HG03520 (cell line): ENCODE measurements around the gene CFLAR.
"Not testable (repeated sequence)": the region's sequence is repeated elsewhere in the genome, so short reads cannot be mapped to it uniquely, and the experiment has no call there.

Experiments used
- ATAC-seq: cut with Tn5 transposase; IDR thresholded peaks from one replicate; pipeline ENCODE4 v1.9.1; 2021; ENCODE audit warnings: mild to moderate bottlenecking, moderate library complexity; ENCODE audit not compliant: unreplicated experiment

CFLAR gene

GRCh38 chr2:201118121-201118960 is 2.4 kb downstream of the CFLAR start:
- peak; percentile 36 for ATAC-seq

DNA sequence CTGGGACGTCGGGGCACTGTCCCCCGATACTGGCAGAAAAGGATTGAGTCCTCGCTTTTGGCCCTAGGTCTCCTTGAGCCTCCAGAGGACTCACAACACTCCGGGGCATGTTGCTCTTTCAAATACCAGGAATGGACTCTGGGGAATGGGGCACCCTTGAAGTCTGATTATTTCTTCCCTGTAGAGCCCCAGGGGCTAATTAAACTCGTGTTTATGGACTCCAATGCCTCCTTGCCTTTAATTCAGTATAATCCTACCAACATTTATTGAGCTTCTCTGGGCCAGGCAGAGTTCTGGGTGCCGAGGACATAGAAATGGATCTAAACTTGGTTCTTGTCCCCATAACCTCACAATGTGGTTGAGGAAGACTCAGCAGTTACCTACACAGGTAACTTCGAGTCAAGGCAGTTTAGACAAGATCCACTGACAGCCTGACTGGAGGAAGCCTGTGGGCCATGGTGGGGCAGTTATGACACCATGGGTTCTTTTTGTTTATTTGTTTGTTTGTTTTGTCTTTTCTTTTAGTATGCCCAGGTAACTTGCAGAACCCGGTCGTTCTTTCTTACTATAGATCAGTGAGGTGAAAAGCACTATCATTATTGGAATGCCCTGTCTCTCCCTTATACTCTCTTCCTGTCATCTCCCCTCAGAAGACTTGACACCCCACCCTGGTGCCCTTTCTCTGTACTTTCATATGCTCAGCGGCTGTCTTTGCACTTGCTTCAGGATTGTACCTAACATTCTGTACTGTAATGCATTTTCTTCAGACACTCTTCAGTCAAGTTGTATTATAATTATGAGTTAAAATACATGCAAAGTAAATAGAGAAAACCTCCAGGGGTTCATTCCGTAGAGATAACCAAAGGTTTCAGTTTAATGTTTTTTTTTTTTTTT is 3.2 kb downstream of the CFLAR start:
- ATAC-seq: peak; percentile 3

GRCh38 chr2:201122276-201122675 is 6.3 kb downstream of the CFLAR start:
- ATAC-seq: no peak

GRCh38 chr2:201126308-201127151 is 10.6 kb downstream of the CFLAR start:
- ATAC-seq: no peak

- ATAC-seq: no peak
Measured at GRCh38 chr2:201127152-201127511, 11.2 kb downstream of the CFLAR start.

DNA sequence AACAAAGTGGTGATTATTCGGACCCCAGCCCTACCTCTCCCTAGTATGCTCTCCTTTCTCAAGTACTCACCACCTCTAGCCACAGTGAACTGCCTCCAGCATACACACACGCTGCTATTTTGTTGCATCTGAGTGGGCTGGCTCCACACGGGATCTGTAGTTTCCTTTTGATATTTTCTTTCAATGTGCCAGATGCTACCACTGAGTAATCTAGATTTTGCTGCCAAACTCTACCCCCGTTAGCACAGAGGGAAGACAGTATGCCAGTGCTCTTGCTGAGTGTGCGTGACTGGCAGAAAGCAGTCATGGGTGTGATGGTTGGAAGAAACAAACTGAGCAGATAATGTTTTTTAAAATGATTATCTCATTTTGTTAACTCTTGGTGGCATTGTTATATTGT is 11.6 kb downstream of the CFLAR start:
- no peak for ATAC-seq

DNA sequence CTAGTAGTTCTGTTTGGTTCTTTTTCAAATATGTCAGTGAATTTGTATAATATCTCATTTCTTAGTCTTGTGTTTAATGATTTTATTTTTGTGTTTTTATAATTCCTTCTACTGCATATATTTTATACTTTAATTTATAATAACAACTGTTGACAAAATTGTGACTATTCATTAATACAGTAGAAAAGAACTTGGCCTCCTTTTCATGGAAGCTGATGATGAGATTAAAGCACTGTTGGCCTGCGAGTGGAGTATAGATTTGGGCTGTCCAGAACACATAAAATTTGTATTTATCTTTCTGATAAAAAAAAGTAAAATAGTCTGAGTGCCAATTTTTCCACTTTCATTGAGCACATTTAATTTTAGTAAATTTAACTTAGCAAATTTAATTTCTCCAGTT is 12.1 kb downstream of the CFLAR start:
- ATAC-seq: no peak

DNA sequence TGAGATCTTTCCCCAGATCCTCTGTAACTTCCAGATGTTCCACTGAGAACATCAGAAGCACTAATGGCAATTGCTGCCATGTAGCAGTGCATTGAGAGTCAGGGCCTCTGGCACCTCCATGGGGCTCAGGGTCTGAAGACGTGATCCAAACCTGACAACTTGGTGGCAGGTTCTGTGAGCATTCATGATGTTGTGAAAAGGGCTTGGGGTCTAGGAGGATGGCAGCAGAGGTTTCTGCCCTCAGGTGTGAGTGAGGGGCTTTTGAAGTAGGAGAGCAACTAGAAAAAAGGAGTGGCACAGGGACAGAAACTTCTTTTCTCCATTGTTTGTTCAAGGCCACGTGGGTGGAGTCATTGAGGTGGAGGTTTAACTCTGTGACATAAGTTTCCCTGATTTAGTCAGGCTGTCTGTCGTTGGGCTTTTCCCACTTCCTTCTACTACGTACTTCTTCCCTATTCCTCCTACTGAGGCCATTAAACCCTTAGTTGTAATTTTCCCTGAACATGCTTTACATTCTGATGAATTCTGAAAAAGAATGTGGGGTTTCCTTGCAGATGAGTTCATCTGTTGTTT is 13.1 kb downstream of the CFLAR start:
- ATAC-seq: no peak

DNA sequence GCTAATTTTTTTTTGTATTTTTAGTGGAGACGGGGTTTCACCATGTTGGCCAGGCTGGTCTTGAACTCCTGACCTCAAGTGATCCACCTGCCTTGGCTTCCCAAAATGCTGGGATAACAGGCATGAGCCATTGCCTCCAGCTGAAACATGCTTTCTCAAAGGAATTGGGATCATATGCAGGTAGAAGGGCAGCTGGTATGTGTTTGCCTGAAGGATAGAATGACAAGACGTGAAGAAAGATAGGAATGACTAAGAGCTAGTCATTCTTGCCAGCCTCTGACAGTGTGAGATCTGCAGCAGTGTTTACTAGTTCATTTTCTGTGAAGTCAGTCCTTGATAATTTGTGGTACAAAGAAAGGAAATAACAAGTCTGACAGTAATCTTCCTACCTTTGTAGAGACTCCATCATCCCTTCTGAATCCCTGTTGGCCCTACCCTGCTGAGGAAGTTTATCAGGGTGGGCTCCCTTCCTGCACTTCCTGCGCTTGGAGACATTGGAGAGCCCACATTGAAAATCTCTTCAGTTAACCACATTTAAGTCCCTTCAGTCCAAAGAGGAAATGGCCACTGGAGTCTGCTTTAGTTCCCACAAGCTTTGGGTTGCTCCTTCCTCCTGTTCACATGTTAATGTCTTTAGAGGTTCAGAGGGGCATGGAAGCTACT is 14.7 kb downstream of the CFLAR start:
- peak; percentile 31 for ATAC-seq

DNA sequence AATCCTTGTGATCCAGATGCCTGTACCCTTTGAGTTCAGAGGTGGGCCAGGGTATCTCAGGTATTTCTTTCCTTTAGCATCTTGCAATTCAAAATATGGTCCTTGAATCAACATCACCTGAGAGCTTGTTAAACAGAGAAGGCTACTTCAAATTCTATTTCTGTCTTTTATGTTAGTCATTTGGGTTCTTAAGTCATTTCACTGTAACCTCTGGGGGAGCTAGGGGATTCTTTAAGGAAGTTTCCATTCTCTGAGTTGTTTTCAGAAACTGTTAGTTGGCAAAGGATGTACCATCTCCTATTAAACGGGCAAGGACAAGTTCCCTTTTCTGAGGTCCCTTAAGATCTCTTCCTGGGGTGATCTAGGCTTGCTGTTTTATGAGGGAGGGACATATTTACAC is 16.6 kb downstream of the CFLAR start:
- no peak for ATAC-seq

GRCh38 chr2:201135386-201135785 is 19.4 kb downstream of the CFLAR start:
- ATAC-seq: no peak

DNA sequence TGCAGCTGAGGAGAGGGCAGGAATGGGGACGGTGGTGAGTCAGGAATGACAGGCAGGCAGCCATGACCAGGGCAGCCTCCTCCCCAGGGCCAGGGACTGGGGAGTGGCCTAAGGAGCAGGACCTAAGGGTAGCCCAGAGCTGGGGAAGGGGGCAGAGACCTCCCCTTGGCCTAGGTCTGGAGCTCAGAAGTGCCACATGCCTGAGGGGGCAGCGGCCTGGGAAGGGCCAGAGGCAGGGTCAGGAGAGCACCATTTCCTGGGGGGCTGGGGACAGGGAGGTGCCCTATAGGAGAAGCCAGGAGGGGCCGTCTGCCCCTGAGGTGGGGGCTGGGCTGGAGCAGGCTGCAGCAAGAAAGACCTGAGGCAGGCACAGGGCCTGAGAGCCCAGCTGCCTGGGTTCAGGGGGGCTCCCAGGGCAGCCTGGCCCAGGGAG is 20.9 kb downstream of the CFLAR start:
- ATAC-seq: no peak

- no peak for ATAC-seq
Measured at GRCh38 chr2:201137505-201138400, 21.8 kb downstream of the CFLAR start.

DNA sequence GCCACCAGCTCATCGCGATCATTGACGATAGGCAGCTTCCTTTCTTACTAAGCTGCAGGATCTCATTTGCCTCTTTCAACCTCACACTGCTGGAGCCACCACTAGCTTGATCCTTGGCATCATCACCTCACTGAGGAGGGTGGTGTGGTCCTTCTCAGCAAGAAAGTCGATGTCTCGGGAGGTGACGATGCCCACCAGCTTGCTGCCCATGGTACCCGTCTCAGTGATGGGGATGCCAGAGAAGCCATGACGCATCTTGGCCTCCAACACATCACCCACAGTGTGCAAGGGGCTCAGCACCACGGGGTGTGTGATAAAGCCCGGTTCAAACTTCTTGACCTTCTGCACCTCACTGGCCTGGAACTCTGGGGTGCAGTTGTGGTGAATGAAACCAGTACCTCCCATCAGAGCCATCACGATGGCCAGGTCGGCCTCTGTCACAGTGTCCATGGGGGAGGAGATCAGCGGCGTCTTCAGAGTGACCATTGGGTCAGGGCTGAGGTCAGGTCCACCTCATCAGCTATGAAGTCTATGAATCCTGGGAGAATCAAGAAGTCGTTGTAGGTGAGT is 22.5 kb downstream of the CFLAR start:
- ATAC-seq: no peak

DNA sequence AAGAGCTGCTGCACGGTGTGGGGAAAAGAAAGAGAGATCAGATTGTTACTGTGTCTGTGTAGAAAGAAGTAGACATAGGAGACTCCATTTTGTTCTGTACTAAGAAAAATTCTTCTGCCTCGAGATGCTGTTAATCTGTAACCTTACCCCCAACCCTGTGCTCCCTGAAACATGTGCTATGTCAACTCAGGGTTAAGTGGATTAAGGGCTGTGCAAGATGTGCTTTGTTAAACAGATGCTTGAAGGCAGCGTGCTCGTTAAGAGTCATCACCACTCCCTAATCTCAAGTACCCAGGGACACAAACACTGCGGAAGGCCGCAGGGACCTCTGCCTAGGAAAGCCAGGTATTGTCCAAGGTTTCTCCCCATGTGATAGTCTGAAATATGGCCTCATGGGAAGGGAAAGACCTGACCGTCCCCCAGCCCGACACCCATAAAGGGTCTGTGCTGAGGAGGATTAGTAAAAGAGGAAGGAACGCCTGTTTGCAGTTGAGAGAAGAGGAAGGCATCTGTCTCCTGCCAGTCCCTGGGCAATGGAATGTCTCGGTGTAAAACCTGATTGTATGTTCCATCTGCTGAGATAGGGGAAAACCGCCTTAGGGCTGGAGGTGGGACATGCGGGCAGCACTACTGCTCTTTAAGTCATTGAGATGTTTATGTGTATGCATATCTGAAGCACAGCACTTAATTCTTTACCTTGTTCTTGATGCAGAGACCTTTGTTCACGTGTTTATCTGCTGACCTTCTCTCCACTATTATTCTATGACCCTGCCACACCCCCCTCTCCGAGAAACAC is 23.2 kb downstream of the CFLAR start:
- not testable (repeated sequence) for ATAC-seq

GRCh38 chr2:201139836-201140604 is 24.1 kb downstream of the CFLAR start:
- no peak for ATAC-seq
